ENCODE results near the gene SLC10A3.

Gene SLC10A3

GRCh38 chrX:154490414-154491083 lies at the start of gene SLC10A3:
TSS of gene SLC10A3 (minus strand) at chrX:154490629. CDS start at chrX:154488940, 1,689 bp downstream.
- DNase-seq: peak; percentile 78

DNA sequence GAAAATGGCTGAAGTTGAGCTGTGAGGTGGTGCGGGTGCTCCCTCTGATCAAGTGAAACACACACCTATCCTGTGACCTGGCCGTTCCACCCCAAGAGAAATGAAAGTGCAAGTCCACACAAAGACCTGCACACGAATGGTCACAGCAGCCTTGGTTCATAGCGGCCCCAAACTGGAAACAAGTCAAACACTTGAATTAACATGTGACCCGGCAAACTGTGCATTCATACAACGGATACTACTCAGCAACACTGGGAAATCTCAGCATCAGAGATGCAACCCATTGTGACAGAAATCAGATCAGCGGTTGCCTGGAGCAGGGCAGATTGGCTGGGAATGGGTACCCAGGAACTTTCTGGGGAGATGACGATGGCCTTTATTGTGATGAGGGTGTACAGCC lies 48.6 kb upstream of the SLC10A3 start:
- no peak for DNase-seq

DNA sequence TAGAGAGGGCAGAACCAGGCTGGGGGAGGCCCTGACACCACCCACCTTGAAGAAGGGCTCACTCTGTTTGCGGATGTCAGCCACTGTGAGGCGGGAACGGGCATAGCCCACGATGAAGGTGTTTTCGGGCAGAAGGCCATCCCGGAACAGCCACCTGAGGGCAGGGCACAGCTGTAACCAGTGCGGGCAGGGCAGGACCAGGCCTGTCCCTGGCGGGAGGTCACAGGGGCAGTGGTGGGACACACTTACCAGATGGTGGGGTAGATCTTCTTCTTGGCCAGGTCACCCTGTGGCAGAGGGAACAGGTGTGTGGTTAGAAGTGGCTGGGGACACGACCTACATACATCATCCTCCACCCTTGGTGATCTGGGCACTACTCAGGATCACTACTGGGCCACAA lies 45.5 kb upstream of the SLC10A3 start:
- DNase-seq: no peak

DNA sequence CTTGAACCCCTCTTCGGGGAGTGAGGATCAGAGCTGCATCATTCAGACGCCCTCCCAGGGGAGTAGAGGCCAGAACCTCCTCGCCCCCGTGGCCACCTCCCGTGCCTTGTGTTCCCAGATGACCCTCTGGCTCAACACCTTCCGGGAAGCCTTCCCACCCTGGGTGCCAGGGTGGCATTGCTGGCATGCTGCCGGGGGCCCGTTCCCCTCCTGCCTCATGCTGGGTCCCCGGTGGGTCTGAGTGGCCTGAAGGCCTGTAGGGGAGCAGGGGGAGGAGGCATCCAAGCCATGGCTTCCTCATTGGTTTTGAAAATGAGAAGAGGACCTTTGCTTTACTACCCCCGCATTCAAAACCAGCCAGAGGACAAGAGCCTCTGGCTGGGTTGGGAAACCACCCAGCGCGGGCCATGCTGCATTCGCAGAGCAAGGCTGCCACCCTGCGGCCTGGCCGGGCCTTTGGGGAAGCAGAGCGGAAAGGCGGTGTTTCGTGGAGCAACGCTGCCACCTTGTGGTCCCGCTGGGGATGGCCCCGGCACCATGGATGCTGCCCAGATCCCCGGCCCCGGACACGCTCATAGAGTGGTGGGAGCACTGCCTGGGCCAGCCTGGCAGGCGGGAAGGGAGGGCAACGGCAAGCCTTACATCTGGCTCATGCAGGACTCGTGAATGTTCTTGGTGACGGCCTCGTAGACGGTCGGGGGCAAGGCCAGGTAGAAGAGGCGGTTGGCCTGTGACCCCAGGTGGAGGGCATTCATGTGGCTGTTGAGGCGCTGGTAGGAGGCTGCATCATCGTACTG lies 44.3 kb upstream of the SLC10A3 start:
- peak; percentile 42 for DNase-seq

DNA sequence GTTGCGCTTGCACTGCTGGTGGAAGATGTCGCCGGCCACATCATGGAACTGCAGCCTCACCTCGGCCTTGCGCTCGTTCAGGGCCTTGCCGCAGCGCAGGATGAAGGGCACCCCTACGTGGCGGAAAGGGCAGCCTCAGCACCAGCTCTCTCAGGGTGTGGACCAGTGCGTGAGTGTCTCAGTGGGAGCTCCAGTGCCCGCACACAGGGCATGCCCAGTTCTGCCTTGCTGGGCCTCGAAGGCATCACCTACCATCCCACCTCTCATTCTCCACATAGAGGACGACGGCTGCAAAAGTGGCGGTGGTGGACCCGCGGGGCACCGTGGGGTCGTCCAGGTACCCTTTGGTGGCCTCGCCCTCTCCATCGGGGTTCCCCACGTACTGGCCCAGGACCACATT lies 42.3 kb upstream of the SLC10A3 start:
- no peak for DNase-seq

DNA sequence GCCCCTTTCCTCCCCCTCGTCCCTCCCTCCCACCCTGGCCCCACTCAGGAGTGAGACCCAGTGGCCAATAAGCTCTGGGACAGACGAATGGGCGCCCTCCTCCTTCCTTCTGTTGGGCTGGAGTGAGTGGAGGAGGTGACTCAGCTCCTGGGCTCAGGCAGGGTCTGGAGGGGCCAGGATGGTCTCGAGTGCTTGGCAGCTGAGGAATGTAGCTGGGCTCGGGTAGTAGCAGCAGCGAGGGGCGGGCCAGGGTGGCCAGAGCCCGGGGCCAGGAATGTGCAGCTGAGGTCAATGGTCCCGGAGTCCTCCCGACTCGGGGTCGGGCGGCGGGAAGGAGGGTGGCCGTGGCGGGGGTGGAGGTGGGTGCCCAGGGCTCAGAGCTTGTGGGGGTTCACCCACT lies 41.2 kb upstream of the SLC10A3 start:
- no peak for DNase-seq

DNA sequence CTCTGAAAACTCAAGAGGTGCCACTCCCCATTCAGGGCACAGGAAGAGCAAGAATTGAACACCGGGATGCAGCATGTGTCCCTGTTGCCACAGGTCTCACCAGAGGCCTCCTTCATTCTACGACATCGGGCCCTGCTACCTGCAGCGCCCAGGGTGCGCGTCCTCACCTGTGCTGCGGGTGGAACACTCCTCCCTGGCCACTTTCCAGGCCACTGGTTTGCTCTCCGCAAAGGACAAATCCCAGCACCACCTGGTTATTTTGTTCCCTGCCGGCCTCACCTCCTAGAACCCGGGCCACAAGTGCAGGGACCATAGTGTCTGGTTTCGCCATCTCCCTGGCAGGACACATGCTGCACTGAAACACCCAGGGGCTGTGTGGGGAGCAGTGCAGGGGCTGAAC lies 39.9 kb upstream of the SLC10A3 start:
- DNase-seq: no peak

GRCh38 chrX:154529206-154529612 lies 38.8 kb upstream of the SLC10A3 start:
- DNase-seq: no peak

GRCh38 chrX:154526901-154527675 lies 36.7 kb upstream of the SLC10A3 start:
- DNase-seq: peak; percentile 32

GRCh38 chrX:154525606-154526490 lies 35.4 kb upstream of the SLC10A3 start:
- DNase-seq: no peak

DNA sequence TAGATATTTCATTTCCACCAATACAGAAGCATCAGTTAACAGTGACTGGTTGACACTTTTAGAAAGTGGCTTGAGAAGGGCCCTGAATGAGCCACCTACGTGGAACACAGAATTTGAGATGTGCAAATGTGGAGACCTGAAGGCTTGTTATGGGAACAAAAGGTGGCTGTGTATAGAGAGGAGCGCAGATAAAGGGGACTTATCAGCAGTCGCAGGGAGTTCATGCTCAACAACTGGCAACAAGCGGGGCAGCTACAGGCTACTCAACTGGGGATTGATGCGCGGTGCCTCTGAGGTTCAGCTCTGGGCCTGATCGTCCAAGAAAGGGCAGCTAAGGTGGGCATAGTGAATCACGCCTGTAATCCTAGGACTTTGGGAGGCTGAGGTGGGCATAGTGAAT lies 29.0 kb upstream of the SLC10A3 start:
- no peak for DNase-seq

- DNase-seq: no peak
Measured at GRCh38 chrX:154517101-154517781, 26.8 kb upstream of the SLC10A3 start.

DNA sequence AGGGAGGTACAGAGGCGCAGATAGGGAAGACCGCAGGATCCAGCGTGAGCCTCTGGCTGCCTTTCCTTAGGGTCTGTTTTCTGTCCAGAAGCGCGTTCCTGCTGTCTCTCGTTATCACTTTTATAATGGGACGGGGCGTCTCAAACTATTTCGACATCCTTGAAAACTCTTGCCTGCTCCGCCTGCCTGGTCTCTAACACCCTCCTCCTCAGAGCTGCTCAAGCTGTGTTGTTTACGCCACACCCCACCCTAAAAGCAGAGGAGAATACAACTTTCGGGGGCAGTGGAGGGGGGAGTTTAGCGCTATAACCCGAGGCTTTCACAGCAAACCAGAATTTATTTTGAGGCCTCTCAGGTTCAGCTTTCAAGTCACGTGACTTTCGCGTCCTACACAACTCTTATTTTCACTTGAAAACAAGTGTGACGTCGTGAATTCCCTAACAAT lies 26.2 kb upstream of the SLC10A3 start:
- DNase-seq: no peak

DNA sequence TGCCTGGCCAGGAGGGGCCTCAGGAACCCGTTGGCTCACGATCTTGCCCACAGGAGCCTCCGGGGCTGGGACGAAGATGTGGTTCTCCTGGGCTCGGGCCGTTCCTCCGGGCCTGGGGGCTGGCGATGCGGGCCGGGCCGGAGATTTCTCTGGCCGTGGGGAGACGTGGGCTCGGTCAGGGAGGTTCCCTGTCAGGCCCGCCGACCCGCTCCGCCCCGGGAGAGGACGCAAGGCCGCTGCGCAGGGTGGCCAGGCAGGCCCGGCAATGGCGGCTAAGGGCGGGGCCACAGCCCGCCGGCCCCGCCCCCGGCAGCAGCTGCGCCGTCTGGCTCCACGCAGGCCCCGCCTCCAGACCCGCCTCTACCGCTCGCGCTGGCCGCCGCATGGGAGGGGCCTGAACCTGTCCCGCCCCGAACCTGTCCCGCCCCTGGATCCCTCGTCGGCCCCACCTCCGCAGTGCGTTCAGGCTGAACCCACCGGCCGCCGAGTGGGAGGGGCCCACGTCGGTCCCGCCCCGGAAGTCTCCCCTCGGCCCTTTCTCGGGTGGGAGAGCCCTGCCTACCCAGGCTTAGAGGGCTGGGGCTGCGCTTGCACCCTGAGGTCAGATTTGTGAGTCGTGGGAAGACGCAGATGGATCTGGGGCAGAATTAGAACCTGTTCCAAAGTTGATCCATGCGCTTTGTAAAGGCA lies 25.7 kb upstream of the SLC10A3 start, which contains the start of gene FAM3A:
TSS of gene FAM3A (minus strand) at position 267 of the 690 bp plus-strand sequence. CDS start 460 bp downstream, outside the sequence.
- DNase-seq: peak; percentile 42

GRCh38 chrX:154515090-154515965 lies 24.9 kb upstream of the SLC10A3 start:
- no peak for DNase-seq

- DNase-seq: no peak
Measured at GRCh38 chrX:154513716-154514115, 23.3 kb upstream of the SLC10A3 start.

DNA sequence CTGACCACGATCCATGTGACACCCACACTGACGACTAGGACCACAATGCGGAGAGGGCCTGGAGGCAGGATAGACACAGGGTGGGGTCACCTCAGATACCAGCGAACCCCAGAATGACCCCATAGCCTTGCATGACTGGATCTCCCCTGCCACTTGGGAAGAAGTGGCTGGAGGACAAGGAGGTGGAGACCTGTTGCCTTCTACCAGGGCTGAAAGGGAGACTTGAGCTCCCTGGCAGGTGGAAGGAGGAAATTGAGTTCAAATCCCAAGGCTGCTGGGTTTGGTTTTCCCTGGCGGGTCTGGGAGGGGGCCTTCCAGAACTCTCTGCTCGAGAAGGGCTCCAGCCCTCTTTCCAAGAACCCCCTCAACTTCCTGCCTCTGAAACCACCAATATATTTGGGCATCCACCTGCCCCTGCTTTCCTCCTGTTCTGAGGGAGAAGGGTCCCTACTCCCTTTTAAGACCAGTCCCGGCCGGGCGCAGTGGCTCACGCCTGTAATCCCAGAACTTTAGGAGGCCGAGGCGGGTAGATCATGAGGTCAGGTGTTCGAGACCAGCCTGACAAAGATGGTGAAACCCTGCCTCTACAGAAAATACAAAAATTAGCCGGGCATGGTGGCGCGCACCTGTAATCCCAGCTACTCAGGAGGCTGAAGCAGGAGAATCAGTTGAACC lies 22.6 kb upstream of the SLC10A3 start:
- DNase-seq: no peak

- DNase-seq: no peak
Measured at GRCh38 chrX:154511761-154512160, 21.3 kb upstream of the SLC10A3 start.

GRCh38 chrX:154509455-154509854 lies 19.0 kb upstream of the SLC10A3 start:
- no peak for DNase-seq

DNA sequence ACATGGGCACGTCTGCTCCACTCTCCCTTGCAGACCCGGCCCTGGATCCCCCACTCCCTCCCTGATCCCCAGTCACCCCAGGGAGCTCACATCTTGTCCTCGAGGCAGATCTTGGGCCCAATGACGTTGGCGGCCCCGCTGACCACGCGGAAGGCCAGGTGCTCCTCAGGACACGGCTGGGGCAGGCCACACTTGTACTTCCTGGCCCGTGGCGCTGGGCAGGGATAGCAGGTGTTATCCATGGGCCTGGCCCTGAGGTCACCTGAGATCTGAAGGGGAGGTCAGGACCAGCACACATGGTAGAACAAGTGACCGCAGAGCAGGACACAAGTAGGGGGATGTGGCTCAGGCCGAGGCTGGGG lies 17.9 kb upstream of the SLC10A3 start:
- no peak for DNase-seq
